K562 (cell line): ENCODE data around the gene ZNF513. TPM values are rescaled to one million over a fixed set of nuclear protein-coding genes. Genes with fewer than 3 reads are reported as not detected.

ENCODE experiments used
- ATAC-seq: fragments of 200-7000 bp; cut with Tn5 transposase; 3 replicates; pipeline ENCODE4 v1.9.1; 2020; ENCODE audit warnings: moderate library complexity
- BruUV-seq: library from RNA; stranded (reverse); fragments of 400-500 nt; replicated peaks from 2 replicates; lab custom pipeline; 2021; lab: Mats Ljungman, UMichigan
- CTCF ChIA-PET: fragments of 300-600 bp; formaldehyde crosslinking; extraction: SDS; loops from one replicate; lab custom pipeline; 2021; ENCODE audit warnings: low intra/inter-chr PET ratio; lab: Yijun Ruan, JAX
- POLR2A ChIA-PET: fragments of 300-600, 350-650 bp; sonication (Branson Sonifier 250); formaldehyde crosslinking; extraction: SDS; loops from one replicate; lab custom pipeline; 2021; ENCODE audit warnings: antibody characterized with exemption, inconsistent platforms; lab: Yijun Ruan, JAX
- DNase-seq, 4 experiments: peaks; one replicate each; pipeline versions ENCODE4 v3.0.0 to v3.0.0-alpha.2; 2011 to 2018; ENCODE audit warnings: low spot score in 3 of 4, mixed read lengths in 3 of 4; ENCODE audit errors: extremely low read depth in 1 of 4
- FAIRE-seq: peaks from 2 replicates; lab custom pipeline; 2011; peaks lifted over from hg19 to GRCh38; lab: Jason Lieb, UNC
- H2AFZ ChIP-seq: 2 replicates; pipeline ENCODE4 v1.6.0; 2011; ENCODE audit warnings: low read depth, low read length, control low read depth, inconsistent platforms
- H3K27ac ChIP-seq: fragments of 200-600 bp; 3 replicates; pipeline ENCODE4 v1.8.0; 2011; ENCODE audit warnings: low read depth, mild to moderate bottlenecking, control low read depth, inconsistent platforms, low read length, moderate library complexity, mixed read lengths; ENCODE audit errors: extremely low read depth
- H3K27me3 ChIP-seq, 2 experiments: fragments of 300-600 bp in 1 of 2; 2 replicates in 1 of 2; 3 replicates in 1 of 2; pipeline versions ENCODE4 v1.6.0 to v1.8.0; 2011; ENCODE audit warnings: inconsistent platforms in 2 of 2, low read length in 2 of 2, mild to moderate bottlenecking in 1 of 2, mixed read lengths in 1 of 2, moderate library complexity in 1 of 2; ENCODE audit not compliant: control insufficient read depth in 2 of 2, insufficient read depth in 2 of 2
- H3K36me3 ChIP-seq: fragments of 300-600 bp; 3 replicates; pipeline ENCODE4 v1.8.0; 2011; ENCODE audit warnings: mild to moderate bottlenecking, low read length, inconsistent platforms; ENCODE audit not compliant: control insufficient read depth, insufficient read depth
- H3K4me1 ChIP-seq, 2 experiments: fragments of 200-600 bp in 1 of 2; replicated peaks in 1 of 2; 2 replicates in 1 of 2; 3 replicates in 1 of 2; pipeline versions ENCODE4 v1.5.1 to v1.8.0; 2011; ENCODE audit warnings: inconsistent platforms in 2 of 2, low read length in 2 of 2, mild to moderate bottlenecking in 1 of 2, mixed read lengths in 1 of 2, moderate library complexity in 1 of 2; ENCODE audit not compliant: control insufficient read depth in 2 of 2, insufficient read depth in 2 of 2
- H3K4me2 ChIP-seq: 2 replicates; pipeline ENCODE4 v1.6.1; 2011; ENCODE audit warnings: low read length, control low read depth, inconsistent platforms, mixed read lengths; ENCODE audit not compliant: insufficient read depth
- H3K4me3 ChIP-seq: fragments of 200-600 bp; sonication (generic), shearing (Covaris generic); 2 replicates; pipeline ENCODE4 v1.5.1; 2016; ENCODE audit warnings: control low read depth, inconsistent platforms
- H3K79me2 ChIP-seq: fragments of 200-600 bp; 3 replicates; pipeline ENCODE4 v1.8.0; 2011; ENCODE audit warnings: low read length, inconsistent platforms; ENCODE audit not compliant: control insufficient read depth, insufficient read depth
- H3K9ac ChIP-seq, 2 experiments: 2 replicates each; pipeline versions ENCODE4 v1.6.0 to v1.6.1; 2011; ENCODE audit warnings: low read depth in 2 of 2, low read length in 2 of 2, control low read depth in 1 of 2, inconsistent platforms in 1 of 2, mild to moderate bottlenecking in 1 of 2, mixed read lengths in 1 of 2; ENCODE audit not compliant: insufficient read depth in 1 of 2
- H3K9me1 ChIP-seq: one replicate; pipeline ENCODE4 v1.6.0; 2011; ENCODE audit warnings: inconsistent platforms, mild to moderate bottlenecking, low read length, moderate library complexity; ENCODE audit not compliant: control insufficient read depth, insufficient read depth
- H3K9me3 ChIP-seq: replicated peaks from 2 replicates; pipeline ENCODE4 v1.5.1; 2011; ENCODE audit warnings: low read depth, low read length, inconsistent platforms; ENCODE audit not compliant: control insufficient read depth, insufficient read depth
- H4K20me1 ChIP-seq: replicated peaks from 2 replicates; pipeline ENCODE4 v1.6.1; 2011; ENCODE audit warnings: low read length, inconsistent platforms, mixed read lengths; ENCODE audit not compliant: control insufficient read depth, insufficient read depth
- BRD9 ChIP-seq: fragments of 450-650 bp; IDR thresholded peaks from 2 replicates; pipeline ENCODE4 v1.6.1; 2018; ENCODE audit warnings: low read depth; ENCODE audit not compliant: partially characterized antibody
- FOXK1 ChIP-seq: sonication (generic); formaldehyde crosslinking; IDR thresholded peaks from 2 replicates; pipeline ENCODE4 v1.8.0; 2022; ENCODE audit warnings: missing genetic modification reagents, mild to moderate bottlenecking, borderline replicate concordance
- HDAC3 ChIP-seq: fragments of 450-650 bp; IDR thresholded peaks from 2 replicates; pipeline ENCODE4 v1.6.1; 2018; ENCODE audit warnings: borderline replicate concordance, mild to moderate bottlenecking, moderate library complexity; ENCODE audit not compliant: partially characterized antibody
- KAT8 ChIP-seq: fragments of 450-650 bp; IDR thresholded peaks from 2 replicates; pipeline ENCODE4 v1.6.1; 2016; ENCODE audit warnings: low read depth, mild to moderate bottlenecking
- MLLT1 ChIP-seq, 2 experiments: fragments of 450-650 bp; IDR thresholded peaks; 2 replicates each; pipeline ENCODE4 v1.6.1; 2016
- NCOA4 ChIP-seq: fragments of 450-650 bp; IDR thresholded peaks from 2 replicates; pipeline ENCODE4 v1.6.1; 2018; ENCODE audit warnings: mild to moderate bottlenecking; ENCODE audit not compliant: partially characterized antibody
- PHF8 ChIP-seq: fragments of 200-600 bp; sonication (generic); IDR thresholded peaks from 2 replicates; pipeline ENCODE4 v1.6.1; 2012; ENCODE audit warnings: mixed run types, mild to moderate bottlenecking, inconsistent platforms, low read length, moderate library complexity, borderline replicate concordance
- PHTF2 ChIP-seq: fragments of 250-450 bp; sonication (Bioruptor Pico); IDR thresholded peaks from 2 replicates; pipeline ENCODE4 v1.5.0; 2021; ENCODE audit warnings: mild to moderate bottlenecking
- SMC3 ChIP-seq: conservative IDR thresholded peaks from 2 replicates; pipeline ENCODE4 v1.6.1; 2011; ENCODE audit warnings: low read depth, low read length, improper control_type of control experiment; ENCODE audit not compliant: insufficient read depth
- TAF1 ChIP-seq: IDR thresholded peaks from 2 replicates; pipeline ENCODE4 v1.6.1; 2011; ENCODE audit warnings: mild to moderate bottlenecking, low read length, moderate library complexity; ENCODE audit not compliant: insufficient read depth, control insufficient read depth, severe bottlenecking; ENCODE audit errors: extremely low read depth
- ZNF830 ChIP-seq: fragments of 250-450 bp; sonication (Bioruptor Pico); IDR thresholded peaks from 2 replicates; pipeline ENCODE4 v1.5.0; 2021; ENCODE audit warnings: mild to moderate bottlenecking
- WGBS: fragments of 100-300 bp; shearing (Covaris generic); methylation state at CpG from one replicate; pipeline ENCODE4 v1.1.6; 2016; ENCODE audit warnings: low coverage, mixed read lengths; ENCODE audit not compliant: insufficient coverage; ENCODE audit errors: missing lambda C conversion rate; 5-methylcytosine and 5-hydroxymethylcytosine counted together
- in situ Hi-C: fragments of 300-500 bp; cut with MboI; formaldehyde crosslinking; loops from 4 replicates; pipeline ENCODE4 v1.15.0; 2018; ENCODE audit warnings: inconsistent platforms, mixed read lengths
- intact Hi-C: fragments of 100-400 bp; cut with micrococcal nuclease; formaldehyde crosslinking; loops from 2 replicates; pipeline ENCODE4 v1.14.2; 2022
- polyA plus RNA-seq, 8 experiments: library from polyadenylated mRNA; depleted of rRNA in 4 of 8; stranded (reverse) in 5 of 8; unstranded in 3 of 8; fragments of >200 nt; fragmentation: Nextera tagmentation in 2 of 8; fragmentation: Illumina TruSeq in 1 of 8; extraction: Ambion mirVana in 2 of 8; extraction: Trizol in 1 of 8; gene quantifications; 2 replicates each; pipeline versions ENCODE4 v1.2.1 to v1.2.3, GENCODE V29; 2011 to 2014; ENCODE audit warnings: inconsistent platforms in 1 of 8, missing spikeins in 1 of 8
- total RNA-seq, 7 experiments: library from RNA; depleted of rRNA in 6 of 7; stranded (reverse); fragments of >200 nt in 6 of 7; fragmentation: Illumina TruSeq in 2 of 7; extraction: Trizol in 2 of 7; gene quantifications; 2 replicates each; pipeline versions ENCODE4 v1.2.1 to v1.2.3, GENCODE V29; 2011 to 2021; ENCODE audit warnings: low replicate concordance in 1 of 7
- TF ChIP-seq, protein P1 (sequence below): fragments of 450-650 bp; IDR thresholded peaks from 2 replicates; pipeline ENCODE4 v1.6.1; 2018; ENCODE audit warnings: mild to moderate bottlenecking, low read depth; ENCODE audit not compliant: partially characterized antibody

The ZNF513 gene
- total and polyA plus RNA-seq, 9 of the 15 experiments (the other 6 are each of a cell fraction or from before 2014, with no cell fraction given): 0.04 to 13.6 (median 4.4) TPM

- H3K9me1 ChIP-seq: no peaks in the 10 kb centered on the region
- POLR2A ChIA-PET: interaction anchor here (0.7 to 5.0 kb wide), 4 partner anchors 13 to 58 kb away, joined by 3 to 46 read pairs (median 3); partner anchors contain the start of gene NRBP1
- H3K36me3 ChIP-seq: peaks cover 38% of the 10 kb centered on the region; the same call in 2 of the 3 replicates
- peak; percentile 76 for FAIRE-seq
- H3K4me1 ChIP-seq: peaks cover 6 to 23% of the 10 kb centered on the region in 2 experiments; a peak in 4 of 5 replicates
- H3K4me3 ChIP-seq: peak overlapping the region; percentile 99
- H2AFZ ChIP-seq: no peak overlapping the region
- H3K27ac ChIP-seq: peak overlapping the region; percentile 93; the same call in 2 of the 3 replicates
- H3K27me3 ChIP-seq: no peaks in the 10 kb centered on the region
- peak; percentile 36 for ATAC-seq
- in situ Hi-C loops (no loop called here), intact Hi-C loops (loop anchor here (1.0 to 5.0 kb wide), 3 partner anchors 21 to 275 kb away; partner anchors contain the start of gene ZNF512)
- peak; percentile 46 to 73 (median 52) for DNase-seq
- no peaks in the 10 kb centered on the region for H4K20me1 ChIP-seq
- H3K79me2 ChIP-seq: peaks cover 64% of the 10 kb centered on the region
- WGBS: 28% methylated on average over 12 of the region's 16 CpGs
- peak overlapping the region; percentile 88 to 90 for H3K9ac ChIP-seq
- BruUV-seq: no TSS peak
- H3K4me2 ChIP-seq: peak overlapping the region; percentile 88
- no peaks in the 10 kb centered on the region for H3K9me3 ChIP-seq
- CTCF ChIA-PET: interaction anchor here (0.8 to 3.0 kb wide), 4 partner anchors 20 to 276 kb away, joined by 3 to 35 read pairs (median 4); partner anchors contain the start of gene NRBP1
- TF ChIP-seq FOXK1 (CRISPR knock-in tag) (0 out of 2 replicates have a peak, but pooled peaks have one; percentile 40), ZNF830 (no peak), PHTF2 (CRISPR knock-in tag) (no peak), TAF1 (no peak), MLLT1 (IDR thresholded peaks at IDR 0.05) (peak in 1 of 2 experiments; percentile 93; a peak in 2 of 4 replicates), KAT8 (no peak), HDAC3 (peak; percentile 53), PHF8 (no peak), NCOA4 (no peak), SMC3 (0 out of 2 replicates have a peak, but pooled peaks have one; percentile 39), BRD9 (peak; percentile 52)
- TF ChIP-seq, protein P1, sequence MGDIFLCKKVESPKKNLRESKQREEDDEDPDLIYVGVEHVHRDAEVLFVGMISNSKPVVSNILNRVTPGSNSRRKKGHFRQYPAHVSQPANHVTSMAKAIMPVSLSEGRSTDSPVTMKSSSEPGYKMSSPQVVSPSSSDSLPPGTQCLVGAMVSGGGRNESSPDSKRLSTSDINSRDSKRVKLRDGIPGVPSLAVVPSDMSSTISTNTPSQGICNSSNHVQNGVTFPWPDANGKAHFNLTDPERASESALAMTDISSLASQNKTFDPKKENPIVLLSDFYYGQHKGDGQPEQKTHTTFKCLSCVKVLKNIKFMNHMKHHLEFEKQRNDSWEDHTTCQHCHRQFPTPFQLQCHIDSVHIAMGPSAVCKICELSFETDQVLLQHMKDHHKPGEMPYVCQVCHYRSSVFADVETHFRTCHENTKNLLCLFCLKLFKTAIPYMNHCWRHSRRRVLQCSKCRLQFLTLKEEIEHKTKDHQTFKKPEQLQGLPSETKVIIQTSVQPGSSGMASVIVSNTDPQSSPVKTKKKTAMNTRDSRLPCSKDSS: no peak
Measured at GRCh38 chr2:27407798-27408491, 27.4 kb upstream of the ZNF513 start.
